Measurements from ENCODE around the gene DUSP19. TPM values are rescaled to one million over a fixed set of nuclear protein-coding genes. Genes with fewer than 3 reads are reported as not detected.

The DUSP19 gene
- polyA plus RNA-seq, 1 donor = 5.2 TPM

GRCh38 chr2:183124222-183124956, 45.8 kb downstream of the DUSP19 start, which contains the start of gene NUP35:
Gene NUP35, plus strand, starts transcription at chr2:183124443. Its CDS starts 15 bp downstream, at chr2:183124458.
- peak; percentile 96 for DNase-seq

GRCh38 chr2:183124957-183125255, 46.4 kb downstream of the DUSP19 start:
- DNase-seq = no peak

GRCh38 chr2:183125659-183126341, 47.3 kb downstream of the DUSP19 start:
- DNase-seq = no peak

DNA sequence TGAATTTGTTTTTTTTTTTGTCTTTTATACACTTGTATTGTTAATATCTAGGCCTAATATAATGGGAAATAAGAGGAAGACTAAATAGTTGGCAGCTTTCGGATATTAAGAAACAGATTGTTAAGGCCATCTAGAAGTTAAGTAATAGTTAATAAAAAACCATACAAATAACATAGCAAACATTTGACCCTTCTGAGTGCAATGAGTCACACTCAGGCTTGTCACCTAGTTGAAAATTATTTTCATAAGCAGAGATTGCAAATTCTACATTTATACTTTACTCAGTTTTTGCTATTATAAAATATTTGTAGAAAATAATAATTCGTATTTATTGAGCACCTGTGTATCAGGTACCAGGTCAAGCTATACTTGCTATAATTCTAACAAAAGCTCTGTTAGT, 48.1 kb downstream of the DUSP19 start:
- DNase-seq = no peak

- DNase-seq = no peak
Measured at GRCh38 chr2:183134016-183134415, 55.5 kb downstream of the DUSP19 start.

- no peak for DNase-seq
Measured at GRCh38 chr2:183148955-183149354, 70.4 kb downstream of the DUSP19 start.

DNA sequence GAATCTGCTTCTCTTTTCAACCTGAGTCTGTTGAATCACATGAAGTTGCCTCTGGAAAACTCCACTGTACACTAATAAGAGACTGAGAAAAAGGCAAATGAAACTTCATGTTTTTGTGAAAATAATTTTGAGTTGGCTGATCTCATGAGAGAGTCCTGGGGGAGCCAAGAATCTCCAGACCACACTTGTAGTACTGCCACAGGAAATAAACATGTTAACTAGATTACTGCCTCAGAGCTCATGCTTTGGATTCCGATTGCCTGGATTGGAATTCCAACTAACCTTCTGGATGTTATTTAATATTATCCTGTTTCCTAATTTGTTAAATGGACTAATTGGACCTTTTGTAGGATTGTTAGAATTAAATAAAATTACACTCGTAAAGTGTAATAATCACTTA, 70.9 kb downstream of the DUSP19 start:
- DNase-seq = no peak

Other genes with a start within 250 kb of the DUSP19 start
- gene FRZB, start 212.1 kb upstream of the DUSP19 start, polyA plus RNA-seq (ENCODE audit: insufficient read length) = 10.9 TPM
- 145 TPM for gene NCKAP1, start 40.3 kb upstream of the DUSP19 start, polyA plus RNA-seq (ENCODE audit: insufficient read length)
- gene NUP35, start 45.7 kb downstream of the DUSP19 start, polyA plus RNA-seq (ENCODE audit: insufficient read length) = 26.7 TPM

Data from left kidney (tissue), 2 donors.